Stimulated activated CD8-positive, alpha-beta memory T cell treated with anti-CD3 and anti-CD28 coated beads, Interleukin-15, amount 100 ng/mL, for 1 hour (primary cell): ENCODE measurements around the gene SUGCT.

Experiments used
- DNase-seq: peaks from one replicate; pipeline ENCODE4 v3.0.0-alpha.2; 2020; ENCODE audit warnings: low read depth

Gene SUGCT

GRCh38 chr7:40784176-40784575 is 649.4 kb downstream of the SUGCT start:
- no peak for DNase-seq

- DNase-seq, result no peak
Observed at GRCh38 chr7:40786909-40787308, 652.1 kb downstream of the SUGCT start.

- DNase-seq, result no peak
Observed at GRCh38 chr7:40793132-40793531, 658.3 kb downstream of the SUGCT start.

DNA sequence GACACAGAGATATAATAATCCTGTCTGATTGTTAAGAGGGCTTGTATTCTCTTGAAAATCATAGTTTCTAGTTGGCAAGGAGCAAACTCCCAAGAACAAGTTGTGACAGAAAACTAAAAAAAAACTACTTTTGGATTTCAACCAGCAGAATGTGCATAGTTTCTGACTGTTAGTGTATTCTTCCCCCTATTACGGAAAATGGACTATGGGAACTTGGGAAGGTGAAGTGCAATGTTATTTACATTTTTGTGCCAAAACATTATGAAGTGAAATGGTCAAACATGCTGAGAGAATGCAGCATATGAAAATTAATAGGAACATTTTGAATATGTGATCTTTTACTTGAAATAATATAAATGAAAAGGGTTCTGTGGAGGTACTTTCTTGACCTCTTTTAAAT is 660.8 kb downstream of the SUGCT start:
- no peak for DNase-seq

DNA sequence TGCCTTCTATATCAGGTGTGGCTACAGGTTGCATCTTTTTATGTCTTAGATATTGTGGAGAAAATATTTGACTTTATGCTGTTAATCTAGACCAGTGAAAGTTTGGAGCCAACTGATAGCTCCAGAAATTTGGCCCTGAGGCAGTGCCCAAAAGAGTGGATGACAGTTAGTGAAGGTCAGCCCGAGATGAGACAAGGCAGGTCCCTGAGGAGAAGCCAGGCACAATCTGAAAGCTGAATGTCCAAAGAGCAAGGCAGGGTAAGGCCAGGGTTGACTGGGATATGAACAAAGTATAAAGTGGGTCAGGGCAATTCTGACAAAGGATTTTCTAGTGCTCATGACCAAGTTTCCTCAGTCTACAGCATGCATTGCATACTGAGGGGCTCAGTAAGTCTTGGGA is 661.9 kb downstream of the SUGCT start:
- no peak for DNase-seq

GRCh38 chr7:40798613-40799012 is 663.8 kb downstream of the SUGCT start:
- no peak for DNase-seq

DNA sequence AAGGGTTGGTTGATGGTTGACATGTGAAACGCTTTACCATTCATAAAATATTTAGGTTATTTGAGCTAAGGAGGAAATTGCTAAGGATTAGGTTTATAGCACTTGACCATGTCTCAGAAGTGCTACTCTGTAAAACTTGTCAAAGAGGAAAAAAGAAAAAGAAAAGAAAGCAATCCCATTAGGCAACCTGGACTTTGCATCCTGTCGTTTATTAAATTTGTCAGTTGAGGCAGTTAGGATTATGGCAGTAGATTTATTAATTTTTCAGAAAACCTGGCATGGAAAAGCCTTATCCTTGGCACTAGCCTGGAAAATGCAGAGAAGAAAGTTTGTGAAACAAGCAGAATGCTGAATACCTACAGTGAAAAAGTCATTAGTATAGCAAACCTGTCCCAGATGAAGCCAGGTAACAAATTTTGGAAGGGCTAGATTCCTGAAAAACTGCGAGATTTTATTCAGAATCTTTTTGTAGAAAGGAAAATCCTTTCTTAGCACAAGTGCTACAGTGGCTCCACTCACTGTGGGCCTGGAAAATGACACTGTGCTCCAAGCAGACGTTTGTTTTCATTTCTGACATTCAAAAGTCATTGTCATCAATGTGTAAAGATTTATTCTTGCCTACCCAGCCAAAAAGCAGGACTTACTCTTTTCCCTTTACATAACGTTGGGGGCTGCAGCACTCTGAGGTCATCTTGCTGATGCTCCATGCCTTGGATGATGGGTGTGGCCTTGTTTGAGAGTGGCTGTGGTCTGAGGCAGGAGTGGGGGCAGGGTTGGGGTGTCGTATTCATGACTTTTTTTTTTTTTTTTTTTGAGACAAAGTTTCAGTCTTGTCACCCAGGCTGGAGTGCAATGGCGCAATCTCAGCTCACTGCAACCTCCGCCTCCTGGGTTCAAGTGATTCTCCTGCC is 664.9 kb downstream of the SUGCT start:
- DNase-seq, result no peak

DNA sequence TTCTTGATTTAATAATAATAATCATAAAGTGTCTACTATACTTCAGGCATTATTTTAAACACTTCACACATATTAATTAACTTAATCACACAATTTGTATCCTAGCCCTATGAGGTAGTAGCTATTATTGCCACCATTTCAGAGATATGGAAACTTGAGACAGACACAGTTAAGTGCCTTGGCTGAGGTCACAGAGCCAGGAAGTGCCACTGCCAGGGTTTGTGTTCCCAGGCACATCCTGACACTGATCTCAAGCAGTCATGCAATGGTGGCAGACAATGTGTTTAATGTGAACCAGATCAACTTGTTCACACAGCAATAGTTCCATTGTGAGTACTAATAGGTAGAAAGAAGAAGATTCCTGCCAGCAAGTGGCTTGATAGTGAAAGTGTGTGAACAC is 666.0 kb downstream of the SUGCT start:
- no peak for DNase-seq

DNA sequence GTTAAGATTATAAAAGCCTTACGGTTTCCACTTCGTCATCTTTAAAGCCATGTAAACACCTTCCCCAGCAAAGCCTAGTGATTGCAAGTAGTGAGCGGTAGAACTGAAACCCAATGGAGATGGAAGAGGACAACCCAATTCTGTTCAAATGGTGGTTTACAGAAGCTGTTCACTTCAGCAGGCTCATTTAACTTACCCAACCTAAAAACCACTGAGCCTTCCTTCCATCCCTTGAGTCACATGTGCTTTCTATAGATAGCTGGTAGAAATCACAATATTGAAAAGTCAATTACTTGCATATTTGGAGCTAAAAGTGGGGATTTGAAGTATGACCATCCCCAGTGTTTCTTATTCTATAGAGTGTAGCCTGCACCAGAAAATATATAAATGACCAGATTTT is 667.7 kb downstream of the SUGCT start:
- no peak for DNase-seq

- DNase-seq, result no peak
Observed at GRCh38 chr7:40804477-40805215, 669.8 kb downstream of the SUGCT start.

GRCh38 chr7:40805361-40805760 is 670.6 kb downstream of the SUGCT start:
- DNase-seq, result no peak

DNA sequence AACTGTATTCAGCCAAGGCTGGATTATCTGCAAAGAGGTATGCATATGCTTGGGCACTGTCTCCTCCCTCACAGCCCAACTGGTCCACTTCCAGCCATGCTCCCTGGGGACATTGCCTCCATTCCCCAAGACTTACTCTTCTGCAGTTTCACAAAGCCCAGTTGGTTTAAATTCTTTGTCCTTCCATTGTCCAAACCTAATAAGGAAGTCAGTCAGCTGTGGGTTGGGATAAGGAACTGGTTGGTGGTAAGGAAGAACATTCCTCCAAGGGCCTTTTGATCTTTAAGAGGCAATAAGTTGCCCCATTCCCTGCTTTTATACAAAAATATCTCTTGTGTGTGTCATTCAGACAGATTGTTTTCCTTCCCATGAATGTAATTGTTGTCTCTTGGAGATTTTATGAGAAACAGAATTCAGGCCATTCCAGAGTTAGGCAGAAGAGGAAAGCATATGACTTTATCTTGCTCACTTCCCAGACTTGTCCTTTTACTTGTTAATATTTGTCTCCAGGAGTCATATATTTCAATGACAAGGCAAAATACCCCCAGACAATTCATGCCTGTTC is 673.7 kb downstream of the SUGCT start:
- no peak for DNase-seq

DNA sequence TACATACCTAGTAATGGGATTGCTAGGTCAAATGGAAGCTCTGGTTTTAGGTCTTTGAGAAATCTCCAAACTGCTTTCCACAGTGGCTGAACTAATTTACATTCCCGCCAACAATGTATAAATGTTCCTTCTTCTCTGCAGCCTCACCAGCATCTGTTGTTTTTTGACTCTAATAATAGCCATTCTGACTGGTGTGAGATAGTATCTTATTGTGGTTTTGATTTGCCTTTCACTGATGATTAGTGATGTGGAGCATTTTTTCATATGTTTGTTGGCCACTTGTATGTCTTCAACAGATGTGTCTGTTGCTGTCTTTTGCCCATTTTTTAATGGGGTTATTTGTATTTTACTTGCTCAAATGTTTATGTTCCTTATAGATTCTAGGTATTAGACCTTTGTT is 675.5 kb downstream of the SUGCT start:
- DNase-seq, result no peak

DNA sequence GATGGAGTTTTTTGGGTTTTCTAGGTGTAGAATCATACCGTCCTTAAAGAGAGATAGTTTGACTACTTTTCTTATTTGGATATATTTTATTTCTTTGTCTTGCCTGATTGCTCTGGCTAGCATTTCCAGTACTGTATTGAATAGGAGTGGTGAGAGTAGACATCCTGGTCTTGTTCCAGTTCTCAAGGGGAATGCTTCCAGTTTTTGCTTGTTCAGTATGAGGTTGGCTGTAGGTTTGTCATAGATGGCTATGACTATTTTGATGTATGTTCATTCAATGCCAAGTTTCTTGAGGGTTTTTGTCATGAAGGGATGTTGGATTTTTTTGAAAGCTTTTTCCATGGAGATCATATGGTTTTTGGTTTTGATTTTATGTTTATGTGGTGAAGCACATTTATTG is 676.9 kb downstream of the SUGCT start:
- DNase-seq, result no peak

DNA sequence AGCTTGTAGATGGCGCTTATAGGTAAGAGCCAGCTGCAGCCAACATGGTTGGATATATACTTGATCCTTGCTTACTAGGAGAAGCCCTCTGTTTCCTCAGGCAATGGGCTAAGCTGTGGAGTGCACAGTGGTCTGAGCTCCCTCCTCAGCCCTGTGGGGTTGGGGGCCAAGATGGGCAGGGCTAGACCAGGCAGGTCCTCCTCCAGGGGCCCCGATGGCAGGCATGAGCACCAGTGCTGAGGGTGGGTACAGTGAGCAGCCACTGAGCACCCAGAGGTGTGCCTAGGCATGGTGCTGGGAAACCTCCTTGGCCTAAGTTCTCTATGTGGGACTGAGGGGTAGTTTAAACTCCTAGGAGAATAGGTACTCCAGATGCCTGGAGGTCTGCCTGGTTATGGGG is 680.2 kb downstream of the SUGCT start:
- DNase-seq, result no peak

- DNase-seq, result no peak
Observed at GRCh38 chr7:40815512-40815911, 680.7 kb downstream of the SUGCT start.

DNA sequence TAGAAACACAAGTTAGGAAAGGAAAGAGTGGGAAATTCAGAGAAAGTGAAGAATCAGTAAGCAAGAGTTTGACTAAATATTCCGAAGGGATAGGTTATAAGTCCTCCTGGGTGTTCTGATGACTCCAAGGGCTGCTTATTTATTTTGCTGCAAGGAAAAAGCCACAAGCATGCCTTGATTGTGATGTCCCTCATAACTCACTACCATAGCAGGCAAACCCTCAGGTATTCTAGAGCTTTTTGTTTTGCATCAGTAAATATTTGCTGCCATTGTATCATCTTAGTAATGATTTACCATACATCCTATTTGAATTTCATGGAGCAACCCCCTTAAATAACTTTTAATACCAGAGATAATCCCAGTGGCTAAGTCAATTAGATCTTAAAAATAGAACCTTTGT is 688.1 kb downstream of the SUGCT start:
- no peak for DNase-seq

GRCh38 chr7:40824461-40824860 is 689.7 kb downstream of the SUGCT start:
- no peak for DNase-seq

DNA sequence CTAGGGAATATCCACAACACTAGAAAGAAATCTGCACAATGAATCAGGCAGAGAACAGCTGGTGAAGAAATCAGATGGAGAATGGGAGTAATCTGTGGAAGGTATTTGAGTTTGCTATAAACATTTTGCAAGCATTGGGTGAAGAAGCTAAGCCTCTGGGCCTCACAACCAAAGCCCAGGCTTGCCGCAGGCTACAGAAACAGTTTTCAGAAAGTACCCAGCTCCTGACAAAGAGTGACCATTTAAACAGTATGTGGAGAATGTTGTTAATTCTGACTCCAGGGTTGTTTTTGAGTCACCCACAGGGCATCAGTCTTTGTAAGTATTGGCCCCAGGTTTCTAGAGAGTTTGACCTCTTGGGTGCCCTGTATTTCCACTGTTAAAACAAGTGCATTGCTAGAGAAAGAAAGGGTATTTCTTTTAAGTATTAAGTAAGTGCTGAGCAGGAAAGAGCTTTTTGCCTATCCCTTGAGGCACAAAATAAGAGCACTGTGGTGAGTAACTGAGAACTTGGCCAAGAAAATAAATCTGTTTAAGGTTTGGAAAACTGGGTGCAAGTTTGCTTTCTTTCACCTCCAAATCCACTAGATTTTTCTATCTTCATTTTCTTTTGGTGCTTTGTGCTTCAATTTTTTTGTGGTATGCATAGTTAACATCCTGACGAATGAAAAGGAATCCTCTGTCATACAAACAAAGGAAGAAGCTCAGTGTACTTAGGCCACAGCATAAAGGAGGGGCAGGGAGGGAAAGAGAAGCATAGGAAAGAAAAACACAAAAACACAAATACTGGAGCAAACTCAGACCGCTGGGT is 691.8 kb downstream of the SUGCT start:
- DNase-seq, result no peak

- no peak for DNase-seq
Observed at GRCh38 chr7:40827222-40828085, 692.6 kb downstream of the SUGCT start.
